Fibroblast of skin of abdomen (primary cell): ENCODE measurements around the gene MOGAT2.
"Not testable (repeated sequence)": the region's sequence is repeated elsewhere in the genome, so short reads cannot be mapped to it uniquely, and the experiment has no call there.

Experiments
- DNase-seq: peaks from one replicate; pipeline ENCODE4 v3.0.0-alpha.2; 2013

MOGAT2 gene

GRCh38 chr11:75719340-75720239 lies 2.0 kb downstream of the MOGAT2 start:
- DNase-seq: no peak

GRCh38 chr11:75720639-75721038 lies 3.0 kb downstream of the MOGAT2 start:
- no peak for DNase-seq

- DNase-seq: no peak
These were observed 4.4 kb downstream of the MOGAT2 start for GRCh38 chr11:75721852-75722668.

- no peak for DNase-seq
These were observed 5.0 kb downstream of the MOGAT2 start for GRCh38 chr11:75722669-75723042.

- DNase-seq: no peak
These were observed 8.1 kb downstream of the MOGAT2 start for GRCh38 chr11:75725547-75726320.

- DNase-seq: no peak
These were observed 11.4 kb downstream of the MOGAT2 start for GRCh38 chr11:75728992-75729391.

- DNase-seq: no peak
These were observed 13.5 kb downstream of the MOGAT2 start for GRCh38 chr11:75731095-75731494.

GRCh38 chr11:75733071-75733430 lies 15.4 kb downstream of the MOGAT2 start:
- DNase-seq: no peak

GRCh38 chr11:75733431-75734107 lies 15.9 kb downstream of the MOGAT2 start:
- DNase-seq: no peak

GRCh38 chr11:75734491-75735180 lies 17.0 kb downstream of the MOGAT2 start:
- DNase-seq: no peak

GRCh38 chr11:75735181-75735845 lies 17.7 kb downstream of the MOGAT2 start:
- DNase-seq: no peak

- DNase-seq: no peak
These were observed 19.7 kb downstream of the MOGAT2 start for GRCh38 chr11:75737314-75737713.

- no peak for DNase-seq
These were observed 23.0 kb downstream of the MOGAT2 start for GRCh38 chr11:75740681-75741080.

- not testable (repeated sequence) for DNase-seq
These were observed 25.5 kb downstream of the MOGAT2 start for GRCh38 chr11:75743159-75743558.

- no peak for DNase-seq
These were observed 26.3 kb downstream of the MOGAT2 start for GRCh38 chr11:75743711-75744563.

- no peak for DNase-seq
These were observed 28.2 kb downstream of the MOGAT2 start for GRCh38 chr11:75745807-75746206.

GRCh38 chr11:75748729-75749273 lies 31.2 kb downstream of the MOGAT2 start:
- DNase-seq: not testable (repeated sequence)

- DNase-seq: not testable (repeated sequence)
These were observed 37.3 kb downstream of the MOGAT2 start for GRCh38 chr11:75754933-75755332.

GRCh38 chr11:75757651-75758050 lies 40.0 kb downstream of the MOGAT2 start:
- DNase-seq: no peak

- DNase-seq: no peak
These were observed 42.2 kb downstream of the MOGAT2 start for GRCh38 chr11:75759832-75760231.
